ENCODE measurements around the gene CLMN.

DNA sequence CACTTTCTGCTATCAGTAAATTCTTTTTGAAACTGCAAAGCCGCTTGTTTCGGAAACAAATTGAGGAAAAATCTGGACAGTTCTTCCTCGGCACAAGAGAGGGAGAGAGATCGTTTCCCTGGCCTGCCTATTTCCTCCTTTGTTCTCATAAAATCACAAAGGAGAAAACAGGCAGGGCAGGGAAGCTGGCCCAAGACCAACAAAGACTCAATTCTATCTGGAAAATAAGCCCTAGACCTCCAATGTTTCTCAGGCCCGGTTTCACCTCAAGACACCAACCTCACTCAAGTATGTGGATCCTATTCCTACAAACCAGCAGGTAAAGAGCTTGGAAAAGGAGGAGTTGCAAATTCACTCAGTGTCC lies 181.9 kb downstream of the CLMN start:
- TF ChIP-seq EZH2 (IDR thresholded peaks at IDR 0.05), result no peak
- no peak for TF ChIP-seq POLR2AphosphoS5 (IDR thresholded peaks at IDR 0.05; ENCODE audit: borderline replicate concordance, low read depth, low read length)
